Activated naive CD4-positive, alpha-beta T cell treated with anti-CD3 and anti-CD28 coated beads for 36 hours (primary cell): Measurements from ENCODE around the gene PARP3. TPM values are rescaled to one million over a fixed set of nuclear protein-coding genes. Genes with fewer than 3 reads are reported as not detected.

Experiments used
- total RNA-seq, 2 experiments: library from RNA; stranded (reverse); gene quantifications; one replicate each; pipeline ENCODE4 v1.2.3, GENCODE V29; 2021

PARP3 gene
- total RNA-seq, 2 experiments from 2014 or later = 10.0 to 11.1 TPM

Other genes starting within 250 kb of the PARP3 start
- under 1 TPM in 1 of 2 experiments, not detected in 1; 0.07 TPM for gene GRM2, start 235.3 kb upstream of the PARP3 start, total RNA-seq
- gene IQCF6, start 163.1 kb upstream of the PARP3 start, total RNA-seq = not detected
- not detected for gene IQCF2, start 80.7 kb upstream of the PARP3 start, total RNA-seq
- not detected for gene IQCF5, start 66.8 kb upstream of the PARP3 start, total RNA-seq
- not detected for gene IQCF1, start 39.0 kb upstream of the PARP3 start, total RNA-seq
- gene RRP9, start 459 bp upstream of the PARP3 start, total RNA-seq = 10 to 100 TPM; 24.6 to 25.0 TPM
- gene GPR62, start 13.0 kb downstream of the PARP3 start, total RNA-seq = not detected
- 1 to 10 TPM; 8.9 to 9.1 TPM for gene PCBP4, start 25.1 kb downstream of the PARP3 start, total RNA-seq
- 10 to 100 TPM; 81.8 to 85.8 TPM for gene ABHD14B, start 31.7 kb downstream of the PARP3 start, total RNA-seq
- gene ABHD14A, start 32.7 kb downstream of the PARP3 start, total RNA-seq = 1 to 10 TPM; 5.4 to 5.7 TPM
- 10 to 100 TPM; 62.1 to 68.9 TPM for gene ACY1, start 41.2 kb downstream of the PARP3 start, total RNA-seq
- 1,000 to 10,000 TPM; 1,927 to 1,957 TPM for gene RPL29, start 53.5 kb downstream of the PARP3 start, total RNA-seq
- 1 to 10 TPM; 8.2 to 9.1 TPM for gene DUSP7, start 114.2 kb downstream of the PARP3 start, total RNA-seq
- gene POC1A, start 212.1 kb downstream of the PARP3 start, total RNA-seq = 10 to 100 TPM; 32.3 to 32.7 TPM